Measurements from ENCODE around the gene PAQR4.

- TF ChIP-seq CTCF (IDR thresholded peaks at IDR 0.05; ENCODE audit: low read depth, low read length) (no peak), EZH2phosphoT487 (IDR thresholded peaks at IDR 0.05; ENCODE audit: low read depth) (no peak)
These were observed 48.2 kb downstream of the PAQR4 start for GRCh38 chr16:3017344-3017743.

Measured in OCI-LY3 (cell line).